ENCODE results near the gene ATP2B2.

Gene ATP2B2

DNA sequence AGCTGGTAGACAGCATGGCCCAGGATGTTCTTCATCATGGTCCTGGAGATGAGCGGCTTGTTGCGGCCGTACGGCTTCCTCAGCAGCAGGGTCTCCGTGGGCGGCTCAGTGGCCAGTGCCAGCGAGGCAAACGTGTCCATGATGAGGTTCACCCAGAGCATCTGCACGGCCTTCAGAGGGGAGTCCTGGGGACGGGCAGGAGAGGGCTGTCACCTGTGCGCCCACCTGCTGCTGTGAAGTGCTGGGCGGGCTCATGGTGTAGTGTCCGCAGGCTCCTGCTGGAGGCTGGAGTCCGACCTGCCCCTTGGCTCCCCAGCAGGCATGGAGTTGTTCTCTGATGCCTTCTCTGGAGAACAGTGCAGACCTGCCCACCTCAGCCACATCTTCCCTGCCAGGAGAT, 162.6 kb downstream of the ATP2B2 start:
- Histone ChIP-seq H3K9ac (no peak overlapping the region), H3K36me3 (ENCODE audit: insufficient read depth) (no peaks in the 10 kb centered on the region), H3K4me2 (no peak overlapping the region), H3K79me2 (ENCODE audit: insufficient read depth, low read depth) (no peaks in the 10 kb centered on the region), H3K4me3 (IDR thresholded peaks at IDR 0.05; ENCODE audit: insufficient read depth, low read depth, low read length) (no peak overlapping the region), H3K27ac (no peak overlapping the region), H3K4me1 (ENCODE audit: low read depth, poor library complexity, severe bottlenecking) (no peaks in the 10 kb centered on the region), H2AFZ (ENCODE audit: low read depth) (no peak overlapping the region), H3K27me3 (ENCODE audit: insufficient read depth, low read depth) (no peaks in the 10 kb centered on the region), H4K20me1 (ENCODE audit: insufficient read depth) (no peaks in the 10 kb centered on the region)
- TF ChIP-seq, protein P1, sequence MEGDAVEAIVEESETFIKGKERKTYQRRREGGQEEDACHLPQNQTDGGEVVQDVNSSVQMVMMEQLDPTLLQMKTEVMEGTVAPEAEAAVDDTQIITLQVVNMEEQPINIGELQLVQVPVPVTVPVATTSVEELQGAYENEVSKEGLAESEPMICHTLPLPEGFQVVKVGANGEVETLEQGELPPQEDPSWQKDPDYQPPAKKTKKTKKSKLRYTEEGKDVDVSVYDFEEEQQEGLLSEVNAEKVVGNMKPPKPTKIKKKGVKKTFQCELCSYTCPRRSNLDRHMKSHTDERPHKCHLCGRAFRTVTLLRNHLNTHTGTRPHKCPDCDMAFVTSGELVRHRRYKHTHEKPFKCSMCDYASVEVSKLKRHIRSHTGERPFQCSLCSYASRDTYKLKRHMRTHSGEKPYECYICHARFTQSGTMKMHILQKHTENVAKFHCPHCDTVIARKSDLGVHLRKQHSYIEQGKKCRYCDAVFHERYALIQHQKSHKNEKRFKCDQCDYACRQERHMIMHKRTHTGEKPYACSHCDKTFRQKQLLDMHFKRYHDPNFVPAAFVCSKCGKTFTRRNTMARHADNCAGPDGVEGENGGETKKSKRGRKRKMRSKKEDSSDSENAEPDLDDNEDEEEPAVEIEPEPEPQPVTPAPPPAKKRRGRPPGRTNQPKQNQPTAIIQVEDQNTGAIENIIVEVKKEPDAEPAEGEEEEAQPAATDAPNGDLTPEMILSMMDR (conservative IDR thresholded peaks at IDR 0.05; ENCODE audit: low read depth, low read length) = no peak

DNA sequence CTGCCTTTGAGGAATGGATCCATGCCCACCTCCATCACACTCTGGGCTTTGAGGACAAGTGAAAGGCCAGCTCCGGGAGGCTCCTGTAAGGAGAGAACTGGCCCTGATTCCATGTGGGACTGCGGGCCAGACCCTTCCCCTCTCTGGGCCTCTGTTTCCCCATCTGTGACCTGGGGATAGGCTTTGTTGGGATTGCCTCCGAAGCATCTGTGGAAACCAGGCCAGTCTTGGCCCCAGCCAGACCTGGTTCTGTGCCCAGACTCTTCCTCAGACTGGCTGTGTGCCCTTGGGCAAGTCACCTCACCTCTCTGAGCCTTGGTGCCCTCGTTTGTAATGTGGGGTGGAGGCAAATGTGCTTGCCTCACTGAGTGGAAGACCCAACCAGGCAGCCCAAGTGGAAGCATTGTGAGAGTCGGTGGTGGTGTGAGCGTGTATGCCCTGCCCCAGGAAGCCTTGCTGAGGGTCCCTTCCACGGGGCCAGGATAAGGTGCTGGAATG, 163.4 kb downstream of the ATP2B2 start:
- Histone ChIP-seq H2AFZ (ENCODE audit: low read depth) (no peak overlapping the region), H3K4me2 (no peak overlapping the region), H3K27ac (no peak overlapping the region), H3K36me3 (ENCODE audit: insufficient read depth) (no peaks in the 10 kb centered on the region), H3K27me3 (ENCODE audit: insufficient read depth, low read depth) (no peaks in the 10 kb centered on the region), H4K20me1 (ENCODE audit: insufficient read depth) (no peaks in the 10 kb centered on the region), H3K79me2 (ENCODE audit: insufficient read depth, low read depth) (no peaks in the 10 kb centered on the region), H3K9ac (no peak overlapping the region), H3K4me1 (ENCODE audit: low read depth, poor library complexity, severe bottlenecking) (no peaks in the 10 kb centered on the region), H3K4me3 (IDR thresholded peaks at IDR 0.05; ENCODE audit: insufficient read depth, low read depth, low read length) (no peak overlapping the region)
- TF ChIP-seq, protein P1 (conservative IDR thresholded peaks at IDR 0.05; ENCODE audit: low read depth, low read length) = no peak

DNA sequence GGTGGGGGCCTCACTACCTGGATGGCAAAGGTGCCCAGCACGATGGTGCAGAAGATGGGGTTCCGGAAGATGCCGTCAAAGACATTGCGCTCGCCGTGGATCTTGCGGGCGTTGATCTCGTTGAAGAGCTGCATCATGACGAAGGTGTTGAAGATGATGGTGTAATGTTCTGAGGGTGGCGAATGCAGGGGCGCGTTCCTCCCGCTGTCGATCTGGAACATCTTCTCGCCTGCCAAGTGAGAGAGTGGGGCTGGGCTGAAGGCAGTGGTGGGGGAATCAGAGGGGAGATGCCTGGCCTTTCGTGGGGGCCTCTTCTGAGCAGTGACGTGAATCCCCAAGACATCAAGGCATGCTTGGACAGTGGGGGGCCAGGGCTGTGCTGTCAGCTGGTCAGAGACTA, 164.9 kb downstream of the ATP2B2 start:
- Histone ChIP-seq H3K36me3 (ENCODE audit: insufficient read depth) (no peaks in the 10 kb centered on the region), H4K20me1 (ENCODE audit: insufficient read depth) (no peaks in the 10 kb centered on the region), H3K4me1 (ENCODE audit: low read depth, poor library complexity, severe bottlenecking) (no peaks in the 10 kb centered on the region), H3K9ac (no peak overlapping the region), H3K27ac (no peak overlapping the region), H2AFZ (ENCODE audit: low read depth) (no peak overlapping the region), H3K27me3 (ENCODE audit: insufficient read depth, low read depth) (no peaks in the 10 kb centered on the region), H3K4me2 (no peak overlapping the region), H3K4me3 (IDR thresholded peaks at IDR 0.05; ENCODE audit: insufficient read depth, low read depth, low read length) (no peak overlapping the region), H3K79me2 (ENCODE audit: insufficient read depth, low read depth) (no peaks in the 10 kb centered on the region)
- TF ChIP-seq, protein P1 (conservative IDR thresholded peaks at IDR 0.05; ENCODE audit: low read depth, low read length) = no peak

DNA sequence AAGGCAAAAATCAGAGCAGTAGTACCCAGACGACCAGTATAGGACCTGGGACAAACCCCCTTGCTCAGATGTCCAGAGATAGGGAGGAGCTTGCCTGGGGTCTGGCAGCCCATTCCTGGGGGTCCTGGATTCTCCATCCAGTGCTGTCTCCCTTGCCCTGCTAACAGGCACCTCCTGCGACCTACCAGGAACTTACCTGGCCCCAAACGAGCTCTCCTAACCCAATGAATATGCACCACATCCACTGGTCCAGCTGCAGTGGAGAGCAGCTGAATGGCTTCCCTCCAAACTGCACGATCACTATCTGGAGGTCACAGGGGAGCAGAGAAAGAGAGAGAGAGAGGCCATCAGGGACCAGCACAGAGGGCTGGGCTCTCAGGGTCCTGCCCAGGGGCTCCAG, 165.3 kb downstream of the ATP2B2 start:
- Histone ChIP-seq H2AFZ (ENCODE audit: low read depth) (no peak overlapping the region), H3K79me2 (ENCODE audit: insufficient read depth, low read depth) (no peaks in the 10 kb centered on the region), H3K4me3 (IDR thresholded peaks at IDR 0.05; ENCODE audit: insufficient read depth, low read depth, low read length) (no peak overlapping the region), H3K4me2 (no peak overlapping the region), H3K36me3 (ENCODE audit: insufficient read depth) (no peaks in the 10 kb centered on the region), H3K27me3 (ENCODE audit: insufficient read depth, low read depth) (no peaks in the 10 kb centered on the region), H4K20me1 (ENCODE audit: insufficient read depth) (no peaks in the 10 kb centered on the region), H3K9ac (no peak overlapping the region), H3K27ac (no peak overlapping the region), H3K4me1 (ENCODE audit: low read depth, poor library complexity, severe bottlenecking) (no peaks in the 10 kb centered on the region)
- TF ChIP-seq, protein P1 (conservative IDR thresholded peaks at IDR 0.05; ENCODE audit: low read depth, low read length) = no peak
